DMS79 treated with DMSO at 0.1 percent for 48 hours (cell line): ENCODE results near the gene DNLZ.
"Not testable (repeated sequence)": the region's sequence is repeated elsewhere in the genome, so short reads cannot be mapped to it uniquely, and the experiment has no call there.

Experiments used
- DNase-seq: peaks from one replicate; lab custom pipeline; 2025; lab: John Stamatoyannopoulos, UW

The DNLZ gene

DNA sequence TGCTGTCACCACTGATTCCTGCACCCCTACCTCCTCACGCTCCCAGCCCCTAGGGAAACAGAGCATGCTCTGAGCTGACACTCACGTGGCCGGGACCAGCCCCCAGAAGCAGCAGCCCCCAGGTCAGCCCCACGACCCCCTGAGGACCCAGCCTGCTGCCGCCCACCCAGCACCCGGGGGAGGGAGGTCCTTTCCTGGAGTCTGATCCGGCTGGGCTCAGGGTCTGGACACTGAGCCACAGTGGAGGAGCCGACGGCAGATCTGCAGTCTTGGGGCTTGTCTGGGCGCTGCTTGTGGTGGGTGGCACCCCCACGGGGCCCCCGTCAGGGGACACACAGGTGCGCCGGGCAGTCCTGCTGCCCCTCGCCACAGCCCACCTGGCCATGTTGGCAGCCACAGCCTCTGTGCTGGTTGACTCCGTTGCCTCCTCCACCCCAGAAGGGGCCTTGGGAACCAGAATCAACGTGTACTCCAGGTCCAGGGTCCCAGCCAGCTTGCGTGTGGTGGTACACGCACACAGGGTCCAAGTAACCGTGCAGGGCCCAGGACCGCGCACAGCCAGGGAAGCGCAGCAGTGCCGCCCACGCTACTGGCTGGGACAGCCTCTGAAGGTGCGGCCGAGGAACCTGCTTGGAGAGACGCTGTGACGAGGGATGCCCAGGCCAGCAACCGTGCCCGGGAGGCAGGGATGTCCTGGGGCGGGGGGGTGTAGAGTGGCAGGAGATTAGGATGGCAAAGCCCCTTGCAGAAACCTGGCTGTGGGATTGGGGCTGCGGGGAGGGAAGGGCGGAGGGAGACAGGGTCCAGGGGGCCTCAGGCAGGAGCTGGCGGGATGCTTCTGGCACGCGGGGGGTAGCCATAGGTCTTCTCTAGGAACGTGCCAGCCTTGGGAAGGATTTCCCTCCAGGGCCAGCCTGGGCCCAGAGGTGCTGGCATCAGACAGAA is 3.5 kb downstream of the DNLZ start:
- no peak for DNase-seq

DNA sequence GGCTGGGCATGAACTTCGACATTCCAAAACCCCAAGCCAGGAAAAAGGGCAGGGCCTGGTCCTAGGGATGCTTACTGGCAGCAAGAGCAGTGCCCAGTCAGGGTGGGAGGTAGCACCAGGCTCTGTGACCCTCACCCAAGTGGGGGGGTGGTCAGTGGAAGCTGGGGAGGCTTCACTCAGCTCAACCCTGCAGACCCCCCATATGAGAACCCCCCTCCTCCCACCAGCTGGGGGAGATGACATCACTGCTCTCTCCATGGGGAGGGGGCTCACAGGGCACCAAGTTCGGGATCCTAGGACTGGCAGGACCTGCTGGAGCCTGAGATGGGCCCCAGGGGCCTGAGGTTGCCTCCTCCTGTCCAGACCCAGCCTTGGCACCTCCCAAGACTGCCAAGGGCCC is 4.7 kb downstream of the DNLZ start:
- DNase-seq: no peak

DNA sequence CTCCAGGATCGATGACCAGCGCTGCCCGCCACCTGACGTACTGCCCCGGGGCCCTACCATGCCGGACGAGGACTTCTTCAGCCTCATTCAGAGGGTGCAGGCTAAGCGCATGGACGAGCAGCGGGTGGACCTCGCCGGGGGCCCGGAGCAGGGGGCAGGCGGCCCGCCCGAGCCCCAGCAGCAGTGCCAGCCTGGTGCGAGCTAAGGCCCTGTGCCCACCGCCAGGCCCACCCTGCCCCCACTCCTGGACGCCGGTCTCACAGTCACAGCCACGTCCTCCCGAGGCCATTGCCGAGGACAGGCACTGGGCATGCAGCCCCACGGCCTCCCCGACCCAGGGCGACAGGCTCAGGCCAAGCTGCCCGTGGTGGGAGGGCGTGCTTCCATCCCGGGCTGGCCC is 5.5 kb downstream of the DNLZ start:
- no peak for DNase-seq

DNA sequence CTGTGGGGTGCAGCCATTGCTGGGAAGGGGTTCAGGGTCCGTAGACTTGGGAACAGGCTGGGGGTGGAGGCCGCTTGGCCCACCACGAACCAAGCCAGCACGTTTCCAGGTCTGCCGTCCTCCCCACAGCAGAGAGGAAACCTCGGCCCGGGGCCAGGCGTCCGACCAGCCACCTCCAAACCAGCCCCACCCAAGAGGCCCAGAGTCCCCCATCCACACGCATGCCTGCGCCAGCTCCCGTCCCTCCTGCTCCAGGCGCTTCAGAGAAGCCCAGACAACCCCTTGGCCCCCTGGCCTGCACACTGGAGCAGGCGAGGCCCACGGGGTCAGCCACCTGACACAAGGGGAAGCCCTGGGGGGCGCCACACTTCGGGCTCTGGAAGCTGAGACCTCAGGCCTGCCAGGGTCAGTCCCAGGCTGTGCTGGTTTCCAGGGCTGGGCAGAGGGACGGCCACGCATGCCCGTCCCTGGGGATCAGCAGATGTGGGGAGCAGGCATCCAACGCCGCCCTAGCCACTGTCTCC is 6.3 kb downstream of the DNLZ start:
- DNase-seq: no peak

DNA sequence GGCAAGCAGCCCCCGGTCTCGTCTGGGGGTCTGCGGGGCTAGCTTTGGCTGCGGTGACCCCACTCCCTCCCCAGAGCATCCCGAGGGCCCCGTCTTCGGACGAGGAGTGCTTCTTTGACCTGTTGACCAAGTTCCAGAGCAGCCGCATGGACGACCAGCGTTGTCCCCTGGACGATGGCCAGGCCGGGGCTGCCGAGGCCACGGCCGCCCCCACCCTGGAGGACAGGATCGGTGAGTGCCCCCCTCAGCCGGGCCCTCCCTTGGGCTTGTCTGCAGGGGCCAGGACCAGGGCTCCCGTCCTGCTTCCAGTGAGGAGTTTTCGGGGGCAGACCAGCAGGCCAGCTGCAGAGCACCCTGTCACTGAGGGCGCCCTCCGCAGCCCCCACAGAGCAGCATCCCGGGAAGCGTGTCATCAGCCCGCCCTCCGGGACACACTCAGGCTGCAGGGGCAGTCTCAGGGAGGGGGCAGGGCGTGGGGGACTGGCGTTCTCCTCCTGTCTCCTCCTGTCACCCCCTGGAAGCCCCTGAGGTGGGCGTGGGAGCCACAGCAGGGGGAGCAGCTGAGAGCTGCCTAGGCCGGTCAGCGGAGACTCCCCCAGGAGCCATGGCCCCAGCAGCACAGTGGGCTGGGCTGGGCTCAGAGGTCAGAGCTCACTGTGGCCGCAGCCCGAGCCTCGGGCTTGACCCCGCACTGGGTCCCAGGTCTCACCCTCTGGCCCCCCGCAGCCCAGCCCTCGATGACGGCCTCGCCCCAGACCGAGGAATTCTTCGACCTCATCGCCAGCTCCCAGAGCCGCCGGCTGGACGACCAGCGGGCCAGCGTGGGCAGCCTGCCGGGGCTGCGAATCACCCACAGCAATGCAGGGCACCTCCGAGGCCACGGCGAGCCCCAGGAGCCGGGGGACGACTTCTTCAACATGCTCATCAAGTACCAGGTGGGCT is 7.7 kb downstream of the DNLZ start:
- DNase-seq: no peak

DNA sequence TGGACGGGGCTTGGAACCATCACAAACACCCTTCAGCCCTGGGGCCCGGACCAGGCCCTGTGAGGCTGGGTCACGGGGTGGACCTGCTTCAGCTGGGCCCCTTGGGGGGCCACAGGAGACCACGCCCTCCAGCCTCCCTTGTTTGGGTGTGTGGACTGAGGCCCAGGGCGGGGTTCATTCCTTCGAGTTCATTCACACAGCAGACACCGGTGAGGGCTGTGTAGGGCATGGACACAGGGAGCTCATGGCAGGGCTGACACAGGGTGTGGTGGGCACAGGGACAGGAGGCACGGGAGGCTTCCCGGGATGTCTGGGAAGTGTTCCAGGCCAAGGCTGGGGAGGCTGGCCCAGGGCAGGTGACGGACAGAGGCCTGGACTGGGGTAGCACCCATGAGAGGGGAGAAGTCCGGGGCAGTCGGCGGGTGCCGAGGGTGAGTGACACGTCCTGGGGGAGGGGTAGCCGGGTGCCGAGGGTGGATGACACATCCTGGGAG is 8.9 kb downstream of the DNLZ start:
- no peak for DNase-seq

DNA sequence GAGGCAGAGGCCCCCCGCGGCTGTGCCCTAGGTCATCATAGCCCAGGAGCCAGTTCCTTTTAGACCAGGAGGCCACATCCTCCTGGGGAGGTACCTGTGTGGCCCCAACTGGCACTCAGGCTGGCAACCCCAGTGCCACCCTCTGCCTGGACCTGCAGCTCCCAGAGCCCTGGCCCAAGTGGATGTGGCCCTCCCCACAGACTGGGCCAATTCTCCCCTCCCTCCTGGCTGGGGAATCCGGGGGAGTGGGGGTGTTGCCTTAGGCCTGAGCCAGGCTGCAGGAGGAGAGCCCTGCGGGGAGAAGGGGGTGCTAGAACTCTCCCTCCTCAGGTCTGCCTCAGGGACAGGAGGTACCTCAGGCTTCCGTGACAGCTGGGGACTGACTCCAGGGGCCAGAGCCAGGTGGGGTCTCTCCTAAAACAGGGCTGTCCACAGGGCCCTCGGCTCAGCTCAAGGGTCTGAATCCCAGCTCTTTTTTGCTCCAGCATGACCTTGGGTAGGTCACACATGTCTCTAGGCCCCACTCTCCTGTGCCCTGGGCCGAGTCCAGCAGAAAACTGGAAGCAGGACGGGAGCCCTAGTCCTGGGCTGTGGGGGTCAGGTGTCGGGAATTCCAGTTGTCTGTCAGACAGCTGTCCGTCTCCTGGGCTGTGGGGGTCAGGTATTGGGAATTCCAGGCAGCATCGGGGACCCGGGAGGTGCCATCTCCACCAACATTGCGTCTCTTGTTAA is 9.6 kb downstream of the DNLZ start:
- no peak for DNase-seq

DNA sequence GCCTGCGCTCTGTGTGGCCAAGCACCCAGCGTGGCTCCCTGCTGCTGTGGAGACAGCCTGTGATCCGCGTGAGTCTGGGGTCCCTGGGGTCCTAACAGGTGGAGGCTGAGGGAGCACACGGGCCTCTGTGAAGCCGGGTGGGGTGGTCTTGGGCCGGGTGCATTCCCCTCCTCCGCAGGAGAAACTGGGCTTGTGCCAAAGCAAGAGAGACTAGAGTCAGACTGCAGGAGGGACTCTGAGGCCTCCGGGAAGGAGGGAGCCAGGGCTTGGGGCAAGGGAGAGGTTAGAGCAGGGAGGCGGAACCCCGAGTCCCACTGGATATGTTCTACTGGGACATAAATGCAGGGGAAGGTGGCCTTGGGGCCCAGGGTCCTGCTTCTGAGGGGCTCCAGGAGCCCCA is 10.5 kb downstream of the DNLZ start:
- DNase-seq: no peak

DNA sequence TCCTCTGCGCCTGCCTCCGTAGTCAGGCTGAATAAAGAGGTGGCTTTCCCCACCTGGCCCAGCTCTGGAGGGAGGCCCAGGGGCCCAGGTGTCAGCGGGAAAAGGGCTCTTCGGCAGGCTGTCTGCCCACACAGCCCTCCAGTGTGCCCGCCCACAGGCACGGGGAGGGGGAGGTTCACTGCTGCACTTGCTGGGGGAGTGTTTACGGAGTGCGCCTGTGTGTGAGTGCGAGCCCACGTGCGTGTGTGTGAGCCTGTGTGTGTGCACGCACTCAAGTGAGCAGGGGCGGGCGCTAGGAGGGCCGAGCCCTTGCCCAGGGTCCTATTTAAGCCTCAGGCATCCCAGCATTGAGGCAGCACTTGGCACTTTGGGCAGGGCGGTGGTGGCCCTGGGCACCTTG is 10.9 kb downstream of the DNLZ start:
- DNase-seq: peak; percentile 59

DNA sequence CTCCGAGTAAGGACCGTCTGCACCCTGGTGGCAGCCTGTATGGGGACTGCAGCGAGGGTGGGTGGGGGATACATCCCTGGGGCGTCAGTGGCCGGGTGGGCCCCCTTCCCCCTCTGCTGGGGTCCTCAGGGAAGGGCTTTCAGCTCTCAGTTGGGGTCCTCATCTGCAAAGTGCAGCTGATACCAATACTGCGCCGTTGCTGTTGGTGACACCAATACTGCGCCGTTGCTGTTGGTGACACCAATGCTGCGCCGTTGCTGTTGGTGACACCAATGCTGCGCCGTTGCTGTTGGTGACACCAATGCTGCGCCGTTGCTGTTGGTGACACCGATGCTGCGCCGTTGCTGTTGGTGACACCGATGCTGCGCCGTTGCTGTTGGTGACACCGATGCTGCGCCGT is 11.7 kb downstream of the DNLZ start:
- DNase-seq: not testable (repeated sequence)

DNA sequence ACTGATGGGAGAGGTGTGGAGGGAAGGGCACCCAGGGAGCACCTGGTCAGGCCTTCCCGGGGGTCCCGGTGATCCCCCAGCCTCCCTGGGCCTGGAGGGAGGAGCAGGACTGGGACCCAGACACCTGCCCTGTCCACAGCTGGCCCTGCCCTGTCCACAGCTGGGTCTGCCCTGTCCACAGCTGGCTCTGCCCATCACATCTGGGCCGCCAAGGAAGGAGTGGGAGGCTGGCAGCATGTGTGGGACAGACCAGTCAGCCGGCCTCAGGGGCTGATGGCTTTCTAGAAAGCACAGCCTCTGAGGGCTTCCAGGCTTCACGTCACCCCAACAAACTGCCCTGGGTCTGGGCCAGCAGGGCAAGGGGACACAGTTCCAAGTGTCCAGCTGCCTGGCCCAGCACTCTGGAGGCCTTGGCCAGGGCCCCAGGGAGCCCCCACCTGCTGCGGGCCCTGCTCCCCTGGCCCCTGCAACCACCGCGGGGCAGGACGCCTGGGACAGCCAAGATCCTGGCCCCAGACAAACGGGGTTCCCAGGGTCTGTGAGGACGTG is 12.2 kb downstream of the DNLZ start:
- no peak for DNase-seq

DNA sequence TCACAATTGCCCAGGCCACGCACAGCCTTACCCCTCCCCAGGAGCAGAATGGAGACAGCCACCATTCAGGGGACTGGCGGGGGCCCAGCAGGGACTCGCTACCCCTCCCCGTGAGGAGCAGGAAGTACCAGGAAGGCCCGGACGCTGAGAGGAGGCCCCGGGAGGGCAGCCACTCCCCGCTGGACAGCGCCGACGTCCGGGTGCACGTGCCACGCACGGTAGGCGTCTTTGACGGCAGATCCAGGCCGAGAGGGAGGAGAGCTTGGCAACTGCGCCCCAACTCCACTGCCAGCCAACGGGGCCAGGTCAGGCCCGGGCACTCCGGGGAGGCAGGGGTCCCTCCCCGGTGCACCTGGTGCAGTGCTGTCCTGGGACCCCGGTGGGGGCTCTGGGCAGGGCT is 14.0 kb downstream of the DNLZ start:
- no peak for DNase-seq

DNA sequence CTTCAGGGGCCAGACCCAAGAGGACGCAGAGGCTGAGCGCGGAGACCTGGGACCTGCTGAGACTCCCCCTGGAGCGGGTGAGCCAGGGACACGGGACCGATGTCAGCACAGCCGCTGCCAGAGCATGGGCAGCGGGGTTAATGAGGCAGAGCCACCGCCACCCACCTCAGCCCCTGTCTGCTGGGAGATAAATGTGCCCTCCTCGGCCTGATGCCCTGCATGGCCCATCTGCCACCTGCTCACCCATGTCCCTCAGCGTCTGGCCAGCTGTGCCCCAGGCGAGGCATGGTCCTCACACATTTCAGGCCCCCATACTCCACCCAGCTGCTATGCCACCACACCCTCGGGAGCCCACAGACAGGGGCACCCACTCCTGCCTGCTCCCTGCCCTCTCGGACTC is 14.9 kb downstream of the DNLZ start:
- no peak for DNase-seq

DNA sequence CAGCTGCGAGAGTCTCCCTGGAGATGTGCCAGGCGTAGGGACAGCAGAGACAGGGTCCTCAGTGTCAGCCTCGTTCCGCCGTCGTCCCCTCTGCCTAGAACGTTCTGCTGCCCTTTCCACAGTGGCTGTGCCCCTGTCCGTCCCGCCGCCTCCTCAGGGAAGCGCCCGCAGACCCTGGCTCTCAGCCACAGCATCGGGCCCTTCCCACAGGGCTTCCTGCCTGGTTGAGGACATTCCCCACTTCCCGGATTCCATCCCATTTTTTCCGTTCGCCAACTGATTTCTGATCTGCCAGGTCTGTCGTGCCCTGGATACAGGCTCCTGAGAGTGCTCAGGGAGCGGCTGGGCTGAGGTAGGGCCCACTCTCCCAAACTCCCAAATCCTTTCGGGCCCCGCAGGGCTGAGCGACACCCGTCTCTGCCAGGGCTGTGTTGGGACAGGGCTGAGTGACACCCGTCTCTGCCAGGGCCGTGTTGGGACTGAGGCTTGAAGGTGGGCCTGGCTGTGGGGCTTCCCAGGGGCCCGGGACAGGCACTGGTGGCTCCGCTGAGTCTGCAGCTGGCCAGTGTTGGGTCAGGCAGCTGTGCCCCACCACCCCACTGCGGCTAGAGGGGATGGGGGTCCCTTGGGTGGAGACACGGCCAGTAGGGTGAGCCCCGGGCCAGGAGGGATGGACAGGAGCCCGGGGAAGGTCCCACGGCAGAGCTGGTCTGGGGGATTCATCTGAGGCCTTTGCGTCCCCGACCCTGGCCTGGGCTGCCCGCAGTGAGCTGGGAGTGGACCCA is 15.9 kb downstream of the DNLZ start:
- no peak for DNase-seq

DNA sequence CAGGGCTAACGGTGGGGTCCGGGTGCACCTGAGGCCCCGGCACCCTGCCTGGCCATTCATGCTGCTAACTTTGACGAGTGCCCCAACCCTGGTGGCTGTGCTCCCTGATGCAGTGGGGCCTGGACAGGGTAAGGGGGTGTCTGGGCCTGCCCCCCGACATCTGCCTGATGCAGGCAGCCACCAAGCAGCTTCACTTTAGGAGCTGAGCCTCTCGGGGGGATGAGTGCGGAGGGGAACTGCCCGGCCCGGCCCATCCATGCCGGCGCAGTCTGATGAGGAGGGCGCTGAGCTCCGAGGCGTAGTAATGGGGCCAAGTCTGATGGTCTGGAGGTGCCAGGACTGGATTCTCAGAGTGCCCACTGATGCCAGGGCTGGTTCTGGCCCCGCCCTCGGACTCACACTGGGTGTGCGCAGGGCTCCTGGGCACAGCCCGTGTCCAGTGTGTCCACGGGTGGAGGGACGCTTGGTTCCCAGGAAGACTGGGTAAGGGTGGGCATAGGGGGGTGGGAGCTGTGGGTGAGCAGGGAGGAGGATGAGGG is 16.5 kb downstream of the DNLZ start:
- no peak for DNase-seq

DNA sequence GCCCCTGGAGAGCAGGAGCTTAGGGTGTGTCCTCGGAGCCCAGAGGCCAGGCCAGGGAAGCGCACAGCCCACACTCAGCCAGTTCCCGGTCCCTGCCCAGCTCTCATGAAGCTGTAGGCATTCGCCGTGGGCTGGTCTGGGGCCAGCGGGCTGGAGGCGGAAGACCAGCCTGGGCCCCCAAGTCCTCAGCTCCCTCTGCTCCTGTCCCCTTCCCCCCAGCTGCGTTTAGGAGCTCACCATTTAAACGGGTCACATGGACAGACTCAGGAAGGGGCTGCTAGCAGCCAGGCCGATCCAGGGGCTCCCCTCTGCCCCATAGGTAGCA is 17.4 kb downstream of the DNLZ start:
- no peak for DNase-seq

DNA sequence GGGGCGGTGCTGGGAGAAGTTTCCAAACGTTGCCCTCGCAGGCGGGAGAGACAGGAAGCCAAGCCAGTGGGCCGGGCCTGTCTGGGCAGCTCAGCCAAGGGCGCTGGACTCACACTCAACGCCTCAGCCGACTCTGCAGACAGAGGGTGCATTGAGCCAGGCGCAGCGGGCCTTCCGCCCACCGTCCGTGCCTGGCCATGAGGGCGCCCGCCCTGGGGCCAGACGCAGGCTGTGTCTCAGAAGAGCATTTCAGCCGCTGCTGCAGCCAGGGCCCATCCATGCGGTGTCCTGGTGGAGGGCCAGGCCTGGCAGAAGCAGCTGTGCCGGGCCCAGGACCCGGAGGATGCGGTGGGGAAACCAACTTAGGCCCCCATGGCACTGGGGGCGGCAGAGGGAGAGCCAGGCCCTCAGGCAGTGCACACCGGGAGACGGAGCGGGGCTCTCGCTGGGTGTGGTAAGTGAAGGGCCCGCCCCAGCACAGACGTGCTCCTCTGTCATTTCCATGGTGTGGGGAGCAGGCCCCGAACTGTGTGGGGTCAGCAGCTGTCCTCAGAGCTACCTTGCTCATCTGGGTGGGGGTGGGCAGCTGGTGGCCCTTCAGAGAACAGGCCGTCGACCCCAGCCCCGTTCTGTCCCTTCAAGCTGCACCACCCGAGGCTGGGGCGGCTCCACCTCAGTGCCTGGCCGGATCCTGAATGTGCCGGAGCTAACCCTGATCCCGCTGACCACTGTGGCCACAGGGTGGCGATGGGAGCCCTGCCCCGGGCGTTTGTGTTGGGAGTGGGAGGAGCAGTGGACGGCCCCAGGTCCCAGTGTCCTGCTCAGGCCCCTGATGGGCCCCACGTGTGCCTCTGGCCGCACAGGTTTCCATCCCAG is 18.0 kb downstream of the DNLZ start:
- no peak for DNase-seq

DNA sequence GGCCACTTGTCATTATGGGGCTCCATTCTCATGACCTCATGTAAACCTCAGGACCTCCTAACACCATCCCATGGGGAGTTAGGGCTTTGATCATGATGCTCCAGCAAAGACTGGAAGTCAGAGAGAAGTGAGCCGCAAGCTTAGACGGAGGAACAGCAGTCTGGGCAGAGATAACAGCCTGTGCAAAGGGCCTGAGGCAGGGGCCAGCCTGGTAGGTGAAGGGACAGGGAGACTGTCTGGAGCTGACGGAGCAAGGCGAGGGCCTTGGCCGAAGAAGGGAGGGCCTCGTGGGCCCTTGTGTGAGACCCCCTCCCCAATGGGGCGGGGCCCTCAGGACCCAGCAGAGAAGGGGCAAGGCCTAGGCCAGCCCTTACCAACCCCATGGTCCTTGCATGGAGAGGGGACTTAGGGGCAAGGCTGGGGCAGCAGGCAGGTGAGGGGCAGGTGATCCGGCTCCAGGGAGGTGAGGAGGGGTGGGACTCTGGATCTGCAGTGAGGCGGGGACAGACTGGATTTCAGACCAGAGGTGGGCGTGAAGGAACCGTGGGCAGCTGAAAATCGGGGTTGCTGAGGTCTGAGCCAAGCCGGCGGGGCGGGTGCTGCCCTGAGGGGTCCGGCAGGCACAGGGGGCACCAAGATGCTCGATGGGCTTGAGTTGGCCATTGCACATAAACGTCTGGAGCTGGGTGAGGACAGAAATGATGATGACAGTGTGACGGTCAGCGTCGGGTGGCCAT is 18.8 kb downstream of the DNLZ start:
- no peak for DNase-seq

DNA sequence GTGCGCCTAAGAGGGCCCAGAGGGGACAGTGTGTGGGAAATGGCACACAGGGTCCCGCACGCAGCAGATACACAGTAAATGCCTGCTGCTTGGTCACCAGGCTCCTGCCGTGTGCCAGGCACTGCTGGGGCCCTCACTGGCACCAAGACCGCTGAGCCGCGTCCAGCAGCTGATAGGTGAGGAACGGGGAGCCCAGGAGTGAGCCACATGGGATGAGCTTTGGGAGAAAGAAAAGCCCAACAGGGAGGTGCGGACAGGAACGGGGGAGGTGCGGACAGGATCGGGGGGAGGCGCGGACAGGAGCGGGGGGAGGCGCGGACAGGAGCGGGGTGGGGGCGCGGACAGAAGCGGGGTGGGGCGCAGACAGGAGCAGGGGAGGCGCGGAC is 19.7 kb downstream of the DNLZ start:
- DNase-seq: no peak
